T-helper 2 cell treated with Interferon-gamma antibody and Interleukin-4, amounts not matched to agents 5 μg/mL and 100 μg/mL, for 36 hours (primary cell): ENCODE results near the gene RARA.
"Not testable (repeated sequence)": the region's sequence is repeated elsewhere in the genome, so short reads cannot be mapped to it uniquely, and the experiment has no call there.

Experiments
- DNase-seq: peaks from one replicate; pipeline ENCODE4 v3.0.0; 2021; ENCODE audit warnings: low spot score
- H3K27ac Mint-ChIP-seq: one replicate; pipeline ENCODE4 v1.8.0; 2021; ENCODE audit warnings: mild to moderate bottlenecking, mixed read lengths
- H3K27me3 Mint-ChIP-seq: one replicate; pipeline ENCODE4 v1.8.0; 2021; ENCODE audit warnings: low read depth, mixed read lengths
- H3K36me3 Mint-ChIP-seq: one replicate; pipeline ENCODE4 v1.8.0; 2021; ENCODE audit warnings: low read depth, mixed read lengths
- H3K4me1 Mint-ChIP-seq: one replicate; pipeline ENCODE4 v1.8.0; 2021; ENCODE audit warnings: low read depth, mixed read lengths
- H3K4me3 Mint-ChIP-seq: one replicate; pipeline ENCODE4 v1.8.0; 2022; ENCODE audit warnings: mild to moderate bottlenecking, moderate library complexity, mixed read lengths
- H3K9me3 Mint-ChIP-seq: one replicate; pipeline ENCODE4 v1.8.0; 2021; ENCODE audit warnings: mixed read lengths

The RARA gene

GRCh38 chr17:40304866-40305265 is 4.1 kb upstream of the RARA start:
- H3K4me3 Mint-ChIP-seq, DNase-seq, H3K9me3 Mint-ChIP-seq, H3K27me3 Mint-ChIP-seq, H3K27ac Mint-ChIP-seq: not testable (repeated sequence)
- Mint-ChIP-seq H3K4me1 (peaks cover 13% of the 10 kb centered on the region), H3K36me3 (peaks cover 38% of the 10 kb centered on the region)

DNA sequence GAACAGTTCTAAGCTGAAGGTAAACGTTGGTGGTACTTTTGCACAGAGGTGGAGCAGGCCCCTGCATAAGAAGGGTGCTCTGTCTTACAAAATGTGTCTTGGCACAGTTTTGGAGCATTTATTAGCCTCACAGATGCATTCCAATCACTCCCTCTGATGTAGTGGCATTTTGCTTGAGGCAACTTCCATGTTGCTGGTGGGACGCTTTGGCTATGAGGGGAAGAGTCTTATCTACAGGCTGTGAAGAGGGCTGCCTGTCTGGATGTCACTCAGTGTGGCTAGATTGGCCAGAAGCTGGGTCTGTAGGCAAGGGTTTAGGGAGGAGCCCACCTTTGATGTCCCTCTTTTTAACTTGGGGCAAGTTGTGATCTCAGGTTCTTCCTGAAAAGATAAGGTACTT is 2.6 kb upstream of the RARA start:
- Mint-ChIP-seq H3K4me3 (no peak overlapping the region), H3K27ac (peak overlapping the region; percentile 38)

GRCh38 chr17:40307001-40307730 is 1.8 kb upstream of the RARA start:
- no peak for DNase-seq
- peaks cover 21% of the 10 kb centered on the region for H3K36me3 Mint-ChIP-seq
- no peak overlapping the region for H3K27ac Mint-ChIP-seq
- no peak overlapping the region for H3K4me3 Mint-ChIP-seq
- H3K4me1 Mint-ChIP-seq, result peaks cover 29% of the 10 kb centered on the region
- no peaks in the 10 kb centered on the region for H3K9me3 Mint-ChIP-seq
- no peaks in the 10 kb centered on the region for H3K27me3 Mint-ChIP-seq

More for the DNA sequence above, 2.6 kb upstream of the RARA start:
- no peaks in the 10 kb centered on the region for H3K9me3 Mint-ChIP-seq
- H3K4me1 Mint-ChIP-seq, result peaks cover 22% of the 10 kb centered on the region
- DNase-seq, result no peak
- H3K36me3 Mint-ChIP-seq, result peaks cover 28% of the 10 kb centered on the region
- no peaks in the 10 kb centered on the region for H3K27me3 Mint-ChIP-seq

GRCh38 chr17:40307740-40308239 is 1.2 kb upstream of the RARA start:
- Mint-ChIP-seq H3K9me3 (no peaks in the 10 kb centered on the region), H3K4me1 (peaks cover 29% of the 10 kb centered on the region), H3K36me3 (peaks cover 17% of the 10 kb centered on the region), H3K4me3 (no peak overlapping the region), H3K27ac (no peak overlapping the region), H3K27me3 (no peaks in the 10 kb centered on the region)
- no peak for DNase-seq

GRCh38 chr17:40309949-40310510 is 1.1 kb downstream of the RARA start:
- H3K27me3 Mint-ChIP-seq, result no peaks in the 10 kb centered on the region
- no peak overlapping the region for H3K4me3 Mint-ChIP-seq
- DNase-seq, result no peak
- peak overlapping the region; percentile 60 for H3K27ac Mint-ChIP-seq
- H3K9me3 Mint-ChIP-seq, result no peaks in the 10 kb centered on the region
- H3K4me1 Mint-ChIP-seq, result peaks cover 25% of the 10 kb centered on the region
- H3K36me3 Mint-ChIP-seq, result peaks cover 6% of the 10 kb centered on the region

DNA sequence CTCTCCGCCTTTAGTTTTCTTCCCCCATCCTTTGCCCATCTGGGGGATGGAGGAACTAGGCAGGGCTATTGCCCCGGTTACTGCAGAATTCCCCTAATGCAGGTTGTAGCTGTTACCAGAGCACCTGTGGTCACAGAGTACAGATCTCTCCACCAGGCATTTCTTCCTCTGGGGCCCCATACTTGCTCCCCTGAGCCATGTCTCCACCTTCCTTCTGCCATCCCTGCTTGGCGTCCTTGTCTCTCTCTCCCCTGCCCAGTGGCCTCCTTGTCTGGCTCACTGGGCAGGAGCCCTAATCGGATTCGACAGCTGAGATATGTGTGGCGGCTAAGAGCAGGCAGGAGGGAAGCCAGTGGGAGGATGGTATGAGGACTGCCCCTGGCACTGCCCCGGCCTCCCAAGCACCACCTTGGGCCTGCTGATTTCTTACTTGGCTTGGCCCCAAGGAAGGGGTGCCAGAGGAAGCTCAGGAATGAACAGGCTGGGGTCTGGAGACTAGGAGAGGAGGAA is 2.0 kb downstream of the RARA start:
- H3K27me3 Mint-ChIP-seq, result no peaks in the 10 kb centered on the region
- no peak overlapping the region for H3K27ac Mint-ChIP-seq
- H3K9me3 Mint-ChIP-seq, result no peaks in the 10 kb centered on the region
- peaks cover 34% of the 10 kb centered on the region for H3K4me1 Mint-ChIP-seq
- H3K36me3 Mint-ChIP-seq, result peaks cover 6% of the 10 kb centered on the region
- no peak for DNase-seq
- H3K4me3 Mint-ChIP-seq, result no peak overlapping the region

- Mint-ChIP-seq H3K9me3 (no peaks in the 10 kb centered on the region), H3K27ac (no peak overlapping the region), H3K4me1 (peaks cover 39% of the 10 kb centered on the region), H3K36me3 (peaks cover 1% of the 10 kb centered on the region), H3K4me3 (no peak overlapping the region), H3K27me3 (no peaks in the 10 kb centered on the region)
- no peak for DNase-seq
Observed at GRCh38 chr17:40311575-40311974, 2.6 kb downstream of the RARA start.

GRCh38 chr17:40312131-40312731 is 3.3 kb downstream of the RARA start:
- H3K27ac Mint-ChIP-seq, result no peak overlapping the region
- no peaks in the 10 kb centered on the region for H3K27me3 Mint-ChIP-seq
- H3K9me3 Mint-ChIP-seq, result no peaks in the 10 kb centered on the region
- DNase-seq, result no peak
- peaks cover 40% of the 10 kb centered on the region for H3K4me1 Mint-ChIP-seq
- no peaks in the 10 kb centered on the region for H3K36me3 Mint-ChIP-seq
- H3K4me3 Mint-ChIP-seq, result no peak overlapping the region

DNA sequence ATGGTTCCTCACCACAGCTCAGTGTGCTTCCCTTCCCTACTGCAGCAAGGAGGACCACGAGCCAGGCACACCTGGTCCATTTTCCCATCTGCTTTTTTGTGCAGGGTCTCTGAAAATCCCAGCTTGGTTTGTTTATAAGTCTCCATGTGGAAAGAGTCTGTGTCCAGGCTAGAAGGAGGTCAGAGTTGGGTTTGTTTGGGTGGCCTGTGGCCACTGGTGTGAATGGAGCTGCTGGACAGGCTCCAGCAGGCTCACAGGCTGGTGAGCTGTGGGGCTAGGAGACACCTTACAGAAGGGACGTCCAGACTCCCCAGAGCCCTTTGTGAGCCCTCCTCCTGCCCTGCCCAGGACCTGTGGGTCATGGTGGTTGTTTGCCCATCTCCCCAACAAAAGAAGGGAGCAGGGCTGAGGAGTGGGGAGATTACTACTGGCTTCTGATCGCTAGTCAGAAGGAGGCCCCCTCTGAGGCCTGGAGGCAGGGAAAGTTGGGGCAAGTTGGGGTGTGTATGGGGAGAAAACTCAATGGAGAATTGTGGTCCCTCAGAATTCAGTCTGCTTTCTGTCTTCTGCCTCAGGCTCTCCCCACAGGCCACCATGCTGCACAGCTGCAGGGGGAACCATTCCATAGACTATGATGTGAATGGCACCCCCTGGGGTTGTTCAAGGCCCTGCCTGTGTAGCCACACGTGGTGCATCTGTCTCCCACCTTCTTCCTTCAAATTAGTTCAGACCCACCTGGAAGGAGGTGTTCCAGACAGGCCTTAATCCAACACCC is 4.1 kb downstream of the RARA start:
- no peaks in the 10 kb centered on the region for H3K36me3 Mint-ChIP-seq
- H3K4me3 Mint-ChIP-seq, result no peak overlapping the region
- no peaks in the 10 kb centered on the region for H3K27me3 Mint-ChIP-seq
- peaks cover 48% of the 10 kb centered on the region for H3K4me1 Mint-ChIP-seq
- H3K27ac Mint-ChIP-seq, result no peak overlapping the region
- DNase-seq, result no peak
- no peaks in the 10 kb centered on the region for H3K9me3 Mint-ChIP-seq

GRCh38 chr17:40313668-40314583 is 4.9 kb downstream of the RARA start:
- Mint-ChIP-seq H3K4me3 (no peak overlapping the region), H3K27ac (no peak overlapping the region), H3K27me3 (no peaks in the 10 kb centered on the region), H3K4me1 (peaks cover 50% of the 10 kb centered on the region), H3K9me3 (no peaks in the 10 kb centered on the region), H3K36me3 (peaks cover 1% of the 10 kb centered on the region)
- no peak for DNase-seq

GRCh38 chr17:40314584-40314956 is 5.6 kb downstream of the RARA start:
- H3K36me3 Mint-ChIP-seq, result peaks cover 1% of the 10 kb centered on the region
- peak; percentile 68 for DNase-seq
- H3K9me3 Mint-ChIP-seq, result no peaks in the 10 kb centered on the region
- peak overlapping the region; percentile 72 for H3K27ac Mint-ChIP-seq
- no peak overlapping the region for H3K4me3 Mint-ChIP-seq
- H3K4me1 Mint-ChIP-seq, result peaks cover 53% of the 10 kb centered on the region
- H3K27me3 Mint-ChIP-seq, result no peaks in the 10 kb centered on the region

DNA sequence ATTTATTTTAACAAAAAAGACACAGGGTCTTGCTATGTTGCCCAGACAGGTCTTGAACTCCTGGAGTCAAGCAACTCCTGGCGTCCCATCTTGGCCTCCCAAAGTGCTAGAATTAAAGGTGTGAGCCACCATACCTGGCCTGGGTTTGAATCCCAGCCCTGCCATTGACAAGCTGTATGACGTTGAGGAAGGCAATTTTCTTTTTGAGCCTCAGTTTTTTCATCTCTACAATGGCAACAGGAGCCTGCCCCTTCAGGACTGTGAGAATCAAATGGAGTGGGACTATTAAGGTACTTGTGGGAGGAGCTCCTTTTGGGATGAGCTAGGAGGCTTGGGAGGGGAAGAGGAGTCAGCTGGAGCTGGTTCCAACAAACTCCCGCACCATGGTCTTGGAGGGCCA is 6.2 kb downstream of the RARA start:
- no peak overlapping the region for H3K27ac Mint-ChIP-seq
- peaks cover 5% of the 10 kb centered on the region for H3K36me3 Mint-ChIP-seq
- no peak for DNase-seq
- no peaks in the 10 kb centered on the region for H3K27me3 Mint-ChIP-seq
- H3K9me3 Mint-ChIP-seq, result no peaks in the 10 kb centered on the region
- H3K4me1 Mint-ChIP-seq, result peaks cover 53% of the 10 kb centered on the region
- no peak overlapping the region for H3K4me3 Mint-ChIP-seq
